Measurements from ENCODE around the gene MGAT1.
"Not testable (repeated sequence)": the region's sequence is repeated elsewhere in the genome, so short reads cannot be mapped to it uniquely, and the experiment has no call there.

The MGAT1 gene

DNA sequence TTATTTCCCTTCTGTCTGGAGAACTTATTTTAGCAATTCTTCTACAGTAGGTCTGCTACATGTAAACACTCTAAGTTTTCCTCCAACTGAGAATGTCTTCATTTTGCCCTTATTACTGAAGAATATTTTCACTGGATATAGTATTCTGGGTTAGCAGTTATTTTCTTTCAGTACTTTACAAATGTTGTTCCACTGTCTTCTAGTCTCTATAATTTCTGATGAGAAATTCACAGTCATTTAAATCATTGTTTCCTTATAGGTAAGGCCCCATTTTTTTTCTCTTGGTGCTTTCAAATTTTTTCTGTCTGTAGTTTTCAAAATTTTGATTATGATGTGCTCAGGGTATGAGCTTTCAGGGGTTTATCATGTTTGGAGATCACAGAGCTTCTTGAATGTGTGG is 30.8 kb downstream of the MGAT1 start:
- H3K36me3 ChIP-seq (ENCODE audit: control insufficient read depth, insufficient read depth, low read length): no peaks in the 10 kb centered on the region
- no peak for DNase-seq
- H3K4me1 ChIP-seq (ENCODE audit: control insufficient read depth, insufficient read depth, low read length, poor library complexity, severe bottlenecking): no peaks in the 10 kb centered on the region
- H3K27me3 ChIP-seq (replicated peaks; ENCODE audit: control insufficient read depth, insufficient read depth, low read length, poor library complexity, severe bottlenecking): no peaks in the 10 kb centered on the region
- no peak overlapping the region for H3K27ac ChIP-seq (ENCODE audit: insufficient read depth, low read length, poor library complexity, severe bottlenecking)
- H3K9me3 ChIP-seq (ENCODE audit: control insufficient read depth, low read length): no peaks in the 10 kb centered on the region
- no peak overlapping the region for H3K4me3 ChIP-seq (ENCODE audit: insufficient read depth, low read depth, low read length, poor library complexity, severe bottlenecking)

DNA sequence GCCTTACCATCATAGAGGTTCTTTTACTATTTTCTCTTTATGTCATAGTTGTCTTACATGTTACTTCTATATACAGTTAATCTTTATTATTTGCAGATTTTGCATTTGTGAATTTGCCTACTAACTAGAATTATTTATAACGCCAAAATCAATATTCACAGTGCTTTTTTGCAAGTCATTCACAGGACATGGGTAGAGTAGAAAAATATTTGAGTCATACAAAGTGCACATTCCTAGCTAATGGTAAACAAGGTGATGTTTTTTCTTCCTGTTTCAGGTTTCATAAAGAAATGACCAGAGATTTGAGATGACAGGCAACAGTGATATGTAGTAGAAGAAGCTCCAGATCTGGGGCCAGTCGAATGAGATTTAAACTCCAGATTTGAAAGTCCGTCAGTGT is 32.8 kb downstream of the MGAT1 start:
- Histone ChIP-seq H3K27ac (ENCODE audit: insufficient read depth, low read length, poor library complexity, severe bottlenecking) (no peak overlapping the region), H3K4me3 (ENCODE audit: insufficient read depth, low read depth, low read length, poor library complexity, severe bottlenecking) (no peak overlapping the region), H3K4me1 (ENCODE audit: control insufficient read depth, insufficient read depth, low read length, poor library complexity, severe bottlenecking) (no peaks in the 10 kb centered on the region), H3K9me3 (ENCODE audit: control insufficient read depth, low read length) (no peaks in the 10 kb centered on the region), H3K27me3 (replicated peaks; ENCODE audit: control insufficient read depth, insufficient read depth, low read length, poor library complexity, severe bottlenecking) (no peaks in the 10 kb centered on the region), H3K36me3 (ENCODE audit: control insufficient read depth, insufficient read depth, low read length) (no peaks in the 10 kb centered on the region)
- DNase-seq: no peak

DNA sequence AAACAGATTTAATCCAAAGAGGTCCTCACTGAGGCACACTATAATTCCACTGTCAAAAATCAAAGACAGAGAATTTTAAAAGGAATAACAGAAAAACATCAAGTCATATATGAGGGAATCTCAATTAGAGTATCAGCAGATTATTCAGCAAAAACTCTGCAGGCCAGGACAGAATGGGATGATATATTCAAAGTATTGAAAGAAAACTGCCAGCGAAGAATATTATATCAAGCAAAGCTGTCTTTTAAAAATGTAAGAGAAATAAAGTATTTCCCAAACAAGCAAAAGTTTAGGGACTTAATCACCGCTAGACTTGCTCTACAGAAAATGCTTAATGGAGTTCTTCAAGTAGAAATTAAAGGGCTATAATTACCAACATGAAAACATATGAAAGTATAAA is 47.0 kb downstream of the MGAT1 start:
- DNase-seq: no peak
- H3K36me3 ChIP-seq (ENCODE audit: control insufficient read depth, insufficient read depth, low read length): no peaks in the 10 kb centered on the region
- H3K4me3 ChIP-seq (ENCODE audit: insufficient read depth, low read depth, low read length, poor library complexity, severe bottlenecking): no peak overlapping the region
- H3K4me1 ChIP-seq (ENCODE audit: control insufficient read depth, insufficient read depth, low read length, poor library complexity, severe bottlenecking): no peaks in the 10 kb centered on the region
- no peak overlapping the region for H3K27ac ChIP-seq (ENCODE audit: insufficient read depth, low read length, poor library complexity, severe bottlenecking)
- H3K9me3 ChIP-seq (ENCODE audit: control insufficient read depth, low read length): peaks cover 3% of the 10 kb centered on the region
- H3K27me3 ChIP-seq (replicated peaks; ENCODE audit: control insufficient read depth, insufficient read depth, low read length, poor library complexity, severe bottlenecking): no peaks in the 10 kb centered on the region

DNA sequence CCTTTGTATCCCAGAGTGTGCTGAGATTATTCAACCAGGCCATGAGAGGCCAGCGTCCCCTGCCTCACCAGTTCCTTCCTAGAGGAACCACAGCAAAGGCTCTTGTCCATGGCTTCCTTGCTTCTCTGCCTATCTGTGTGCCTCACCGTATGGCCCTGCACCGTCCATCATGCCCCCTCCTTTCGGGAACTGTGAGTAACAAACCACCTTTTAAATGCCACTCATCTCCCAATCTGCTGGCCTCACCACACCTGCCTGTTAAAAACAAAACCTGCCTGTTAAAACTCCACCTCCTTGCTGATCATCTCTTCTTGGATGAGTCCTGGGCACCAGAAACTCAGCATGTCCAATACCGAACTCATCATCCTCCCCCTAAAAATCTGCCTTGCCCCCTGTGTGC is 58.4 kb downstream of the MGAT1 start:
- H3K4me3 ChIP-seq (ENCODE audit: insufficient read depth, low read depth, low read length, poor library complexity, severe bottlenecking): no peak overlapping the region
- H3K36me3 ChIP-seq (ENCODE audit: control insufficient read depth, insufficient read depth, low read length): no peaks in the 10 kb centered on the region
- H3K27me3 ChIP-seq (replicated peaks; ENCODE audit: control insufficient read depth, insufficient read depth, low read length, poor library complexity, severe bottlenecking): no peaks in the 10 kb centered on the region
- no peaks in the 10 kb centered on the region for H3K4me1 ChIP-seq (ENCODE audit: control insufficient read depth, insufficient read depth, low read length, poor library complexity, severe bottlenecking)
- no peak overlapping the region for H3K27ac ChIP-seq (ENCODE audit: insufficient read depth, low read length, poor library complexity, severe bottlenecking)
- H3K9me3 ChIP-seq (ENCODE audit: control insufficient read depth, low read length): no peaks in the 10 kb centered on the region
- no peak for DNase-seq

DNA sequence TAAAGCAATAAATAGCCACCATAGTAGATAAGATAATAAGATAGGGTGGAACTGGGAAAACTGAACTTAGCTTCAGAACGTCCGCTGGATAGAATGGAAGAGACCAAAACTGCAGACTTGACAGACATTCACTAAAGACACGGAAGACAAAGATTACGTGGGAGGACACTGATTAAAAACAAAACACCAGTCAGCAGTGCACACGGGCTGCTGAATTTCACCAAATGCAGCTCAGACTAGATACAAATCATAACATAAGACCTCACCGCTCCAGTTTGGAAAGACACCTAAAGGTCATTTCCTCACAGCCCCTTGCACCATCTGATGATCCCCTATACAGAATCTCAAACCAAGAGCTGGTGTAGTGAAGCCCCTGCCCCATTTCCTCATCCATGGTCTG is 59.9 kb downstream of the MGAT1 start:
- no peak overlapping the region for H3K27ac ChIP-seq (ENCODE audit: insufficient read depth, low read length, poor library complexity, severe bottlenecking)
- no peak for DNase-seq
- no peaks in the 10 kb centered on the region for H3K27me3 ChIP-seq (replicated peaks; ENCODE audit: control insufficient read depth, insufficient read depth, low read length, poor library complexity, severe bottlenecking)

DNA sequence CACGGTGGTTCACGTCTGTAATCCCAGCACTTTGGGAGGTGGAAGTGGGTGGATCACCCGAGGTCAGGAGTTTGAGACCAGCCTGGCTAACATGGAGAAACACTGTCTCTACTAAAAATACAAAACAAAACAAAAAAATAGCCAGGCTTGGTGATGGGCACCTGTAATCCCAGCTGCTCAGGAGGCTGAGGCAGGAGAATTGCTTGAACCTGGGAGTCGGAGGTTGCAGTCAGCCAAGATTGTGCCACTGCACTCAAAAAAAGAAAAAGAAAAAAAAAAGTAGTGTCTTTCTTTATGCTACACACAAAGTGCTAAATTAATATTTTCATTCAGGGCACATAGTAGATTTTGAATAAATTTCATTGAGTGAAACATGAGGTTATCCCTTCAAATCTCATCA is 61.7 kb downstream of the MGAT1 start:
- H3K4me1 ChIP-seq (ENCODE audit: control insufficient read depth, insufficient read depth, low read length, poor library complexity, severe bottlenecking); H3K27ac ChIP-seq (ENCODE audit: insufficient read depth, low read length, poor library complexity, severe bottlenecking); H3K9me3 ChIP-seq (ENCODE audit: control insufficient read depth, low read length); H3K4me3 ChIP-seq (ENCODE audit: insufficient read depth, low read depth, low read length, poor library complexity, severe bottlenecking); H3K27me3 ChIP-seq (replicated peaks; ENCODE audit: control insufficient read depth, insufficient read depth, low read length, poor library complexity, severe bottlenecking); H3K36me3 ChIP-seq (ENCODE audit: control insufficient read depth, insufficient read depth, low read length); DNase-seq: not testable (repeated sequence)

More for the DNA sequence above, 59.9 kb downstream of the MGAT1 start:
- Histone ChIP-seq H3K4me1 (ENCODE audit: control insufficient read depth, insufficient read depth, low read length, poor library complexity, severe bottlenecking) (no peaks in the 10 kb centered on the region), H3K36me3 (ENCODE audit: control insufficient read depth, insufficient read depth, low read length) (no peaks in the 10 kb centered on the region), H3K4me3 (ENCODE audit: insufficient read depth, low read depth, low read length, poor library complexity, severe bottlenecking) (no peak overlapping the region), H3K9me3 (ENCODE audit: control insufficient read depth, low read length) (no peaks in the 10 kb centered on the region)

DNA sequence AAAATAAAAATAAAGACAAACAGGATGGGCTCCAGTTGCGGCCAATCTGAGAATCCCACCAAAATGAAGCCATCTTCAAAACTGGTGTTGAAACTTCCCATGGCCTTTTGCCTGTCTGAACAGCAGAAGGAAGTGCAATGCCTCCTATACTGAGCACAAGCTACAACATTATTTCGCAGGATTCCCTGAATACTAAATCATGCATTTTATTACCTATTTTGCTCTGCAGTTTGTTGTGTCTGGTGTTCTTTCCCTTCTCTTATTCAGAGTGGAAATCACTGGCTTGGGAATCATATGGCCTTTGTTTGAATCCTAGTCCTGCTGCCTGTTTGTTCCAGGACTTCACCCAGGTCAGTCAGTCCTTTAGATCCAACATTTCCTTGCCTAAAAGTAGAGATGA is 62.6 kb downstream of the MGAT1 start, which contains the start of gene OR2Y1:
Gene OR2Y1 (minus strand): TSS at position 101 of the 400 bp plus-strand sequence. CDS start 0 bp downstream, at position 101.
- no peaks in the 10 kb centered on the region for H3K36me3 ChIP-seq (ENCODE audit: control insufficient read depth, insufficient read depth, low read length)
- H3K4me3 ChIP-seq (ENCODE audit: insufficient read depth, low read depth, low read length, poor library complexity, severe bottlenecking): no peak within 1 kb of the TSS
- DNase-seq: no peak
- H3K27ac ChIP-seq (ENCODE audit: insufficient read depth, low read length, poor library complexity, severe bottlenecking): no peak within 1 kb of the TSS
- H3K9me3 ChIP-seq (ENCODE audit: control insufficient read depth, low read length): no peaks in the 10 kb centered on the region
- H3K4me1 ChIP-seq (ENCODE audit: control insufficient read depth, insufficient read depth, low read length, poor library complexity, severe bottlenecking): no peaks in the 10 kb centered on the region
- no peaks in the 10 kb centered on the region for H3K27me3 ChIP-seq (replicated peaks; ENCODE audit: control insufficient read depth, insufficient read depth, low read length, poor library complexity, severe bottlenecking)

DNA sequence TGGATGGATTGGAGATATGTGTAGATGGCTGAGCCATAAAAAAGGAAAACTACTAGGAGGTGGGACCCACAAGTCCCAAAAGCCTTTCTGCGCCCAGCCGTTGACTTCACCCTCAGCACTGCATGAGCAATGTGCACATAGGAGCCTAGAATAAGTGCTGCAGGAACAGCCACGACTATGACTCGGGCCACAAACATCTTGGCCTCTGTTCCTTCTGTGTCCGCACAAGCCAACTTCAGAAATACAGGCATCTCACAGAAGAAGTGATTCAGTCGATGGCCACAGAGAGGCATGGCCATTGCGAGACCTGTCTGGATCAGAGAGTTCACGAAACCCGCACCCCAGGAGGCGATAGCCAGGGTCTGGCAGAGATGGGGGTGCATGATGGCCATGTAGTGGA is 63.3 kb downstream of the MGAT1 start:
- Histone ChIP-seq H3K4me1 (ENCODE audit: control insufficient read depth, insufficient read depth, low read length, poor library complexity, severe bottlenecking) (no peaks in the 10 kb centered on the region), H3K9me3 (ENCODE audit: control insufficient read depth, low read length) (no peaks in the 10 kb centered on the region), H3K27me3 (replicated peaks; ENCODE audit: control insufficient read depth, insufficient read depth, low read length, poor library complexity, severe bottlenecking) (no peaks in the 10 kb centered on the region), H3K27ac (ENCODE audit: insufficient read depth, low read length, poor library complexity, severe bottlenecking) (no peak overlapping the region), H3K4me3 (ENCODE audit: insufficient read depth, low read depth, low read length, poor library complexity, severe bottlenecking) (no peak overlapping the region), H3K36me3 (ENCODE audit: control insufficient read depth, insufficient read depth, low read length) (no peaks in the 10 kb centered on the region)
- DNase-seq: no peak

DNA sequence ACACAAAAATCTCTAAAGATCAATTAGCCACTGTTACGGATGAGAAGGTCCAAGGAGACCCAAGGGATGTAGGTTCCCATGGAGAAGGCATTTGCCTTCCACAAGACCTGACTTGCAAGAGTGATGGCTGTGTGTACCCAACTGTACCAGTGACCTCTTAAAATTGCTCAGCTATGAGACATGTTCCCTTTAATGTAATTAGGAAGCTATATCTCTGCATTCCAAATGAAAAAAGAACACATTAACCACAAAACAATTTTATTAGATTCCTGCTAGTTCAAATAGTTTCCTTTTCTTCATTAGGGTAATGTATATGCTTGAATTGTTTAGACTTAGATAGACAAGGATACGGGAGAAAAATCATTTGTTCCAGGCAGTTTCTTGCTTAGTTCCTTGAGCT is 66.1 kb downstream of the MGAT1 start:
- Histone ChIP-seq H3K27me3 (replicated peaks; ENCODE audit: control insufficient read depth, insufficient read depth, low read length, poor library complexity, severe bottlenecking) (no peaks in the 10 kb centered on the region), H3K27ac (ENCODE audit: insufficient read depth, low read length, poor library complexity, severe bottlenecking) (no peak overlapping the region), H3K36me3 (ENCODE audit: control insufficient read depth, insufficient read depth, low read length) (no peaks in the 10 kb centered on the region), H3K4me3 (ENCODE audit: insufficient read depth, low read depth, low read length, poor library complexity, severe bottlenecking) (no peak overlapping the region), H3K9me3 (ENCODE audit: control insufficient read depth, low read length) (no peaks in the 10 kb centered on the region), H3K4me1 (ENCODE audit: control insufficient read depth, insufficient read depth, low read length, poor library complexity, severe bottlenecking) (no peaks in the 10 kb centered on the region)
- no peak for DNase-seq

Measured in effector memory CD4-positive, alpha-beta T cell (primary cell).